Measurements from ENCODE around the gene GDE1.
A peak's percentile ranks its signal among the peaks of the same experiment; 100 is the strongest.

DNA sequence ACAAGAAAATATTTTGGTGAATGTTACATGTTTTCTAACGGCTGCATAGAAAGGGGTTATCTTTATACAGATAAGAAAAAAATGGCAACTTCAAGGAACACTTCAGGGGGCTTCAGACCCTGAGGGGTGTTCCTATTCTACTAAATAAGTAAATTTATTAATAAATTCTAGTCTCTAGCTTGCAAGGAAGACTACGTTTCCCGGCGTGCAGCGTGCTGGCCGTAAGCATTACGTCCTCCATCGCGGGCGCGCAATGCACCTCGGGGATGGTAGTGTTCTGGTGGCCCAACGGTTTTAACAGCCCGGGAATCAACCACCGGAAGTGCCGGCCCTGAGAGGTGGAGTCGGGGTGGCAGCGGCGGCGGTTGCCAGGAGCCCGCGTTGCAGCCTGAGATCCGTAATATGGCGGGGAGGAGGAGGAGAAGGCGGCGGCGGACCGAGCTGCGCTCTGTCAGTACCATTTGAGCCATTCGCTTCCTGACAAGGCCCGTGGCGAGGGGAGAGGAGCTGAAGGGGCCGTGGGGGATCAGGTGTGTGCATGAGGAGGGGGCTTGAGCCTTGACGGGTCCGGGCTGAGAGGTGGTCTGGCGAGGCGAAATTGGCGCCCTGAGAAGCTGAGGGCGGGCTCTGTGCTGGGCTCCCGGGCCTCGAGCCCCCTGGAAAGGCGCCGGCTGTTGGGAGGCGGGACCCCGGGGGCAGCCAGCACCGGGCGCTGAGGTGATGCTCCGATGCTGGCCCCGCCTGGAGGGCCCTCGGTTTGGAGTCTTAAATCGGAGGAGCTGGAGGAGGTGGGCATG lies 1.9 kb upstream of the GDE1 start, which contains the start of gene CCP110:
- TF ChIP-seq, protein P1, sequence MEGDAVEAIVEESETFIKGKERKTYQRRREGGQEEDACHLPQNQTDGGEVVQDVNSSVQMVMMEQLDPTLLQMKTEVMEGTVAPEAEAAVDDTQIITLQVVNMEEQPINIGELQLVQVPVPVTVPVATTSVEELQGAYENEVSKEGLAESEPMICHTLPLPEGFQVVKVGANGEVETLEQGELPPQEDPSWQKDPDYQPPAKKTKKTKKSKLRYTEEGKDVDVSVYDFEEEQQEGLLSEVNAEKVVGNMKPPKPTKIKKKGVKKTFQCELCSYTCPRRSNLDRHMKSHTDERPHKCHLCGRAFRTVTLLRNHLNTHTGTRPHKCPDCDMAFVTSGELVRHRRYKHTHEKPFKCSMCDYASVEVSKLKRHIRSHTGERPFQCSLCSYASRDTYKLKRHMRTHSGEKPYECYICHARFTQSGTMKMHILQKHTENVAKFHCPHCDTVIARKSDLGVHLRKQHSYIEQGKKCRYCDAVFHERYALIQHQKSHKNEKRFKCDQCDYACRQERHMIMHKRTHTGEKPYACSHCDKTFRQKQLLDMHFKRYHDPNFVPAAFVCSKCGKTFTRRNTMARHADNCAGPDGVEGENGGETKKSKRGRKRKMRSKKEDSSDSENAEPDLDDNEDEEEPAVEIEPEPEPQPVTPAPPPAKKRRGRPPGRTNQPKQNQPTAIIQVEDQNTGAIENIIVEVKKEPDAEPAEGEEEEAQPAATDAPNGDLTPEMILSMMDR (IDR thresholded peaks at IDR 0.05): no peak
- TF ChIP-seq POLR2A (IDR thresholded peaks at IDR 0.05): peak; percentile 29 to 77
